Measurements from ENCODE around the gene ORAI2.

The ORAI2 gene

DNA sequence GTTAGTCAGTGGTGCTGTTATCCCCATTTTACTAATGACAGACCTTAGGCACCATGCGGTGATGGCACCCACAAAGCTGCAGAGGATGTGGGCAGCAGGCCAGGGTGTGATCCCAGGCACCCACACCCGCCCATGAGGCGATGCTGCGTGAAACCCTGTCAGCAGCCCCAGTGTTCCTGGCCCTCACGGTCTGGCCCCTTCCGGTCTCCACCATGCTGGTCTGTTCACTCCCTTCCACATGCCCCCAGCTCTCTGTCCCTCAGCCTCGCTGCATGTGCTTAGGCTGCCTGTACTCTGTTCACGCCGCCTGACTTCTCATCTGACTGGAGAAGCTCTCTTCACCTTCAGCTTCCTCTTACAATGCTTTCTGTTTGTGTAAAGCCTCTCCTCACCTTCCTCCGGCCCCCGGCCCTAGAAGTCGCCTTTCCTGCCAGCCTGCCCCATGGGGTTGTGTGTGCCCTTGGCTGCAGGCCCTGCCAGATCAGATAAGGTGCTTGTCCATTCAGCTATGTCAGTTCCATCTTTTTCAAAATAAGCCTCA lies 17.6 kb upstream of the ORAI2 start:
- no peak for DNase-seq

DNA sequence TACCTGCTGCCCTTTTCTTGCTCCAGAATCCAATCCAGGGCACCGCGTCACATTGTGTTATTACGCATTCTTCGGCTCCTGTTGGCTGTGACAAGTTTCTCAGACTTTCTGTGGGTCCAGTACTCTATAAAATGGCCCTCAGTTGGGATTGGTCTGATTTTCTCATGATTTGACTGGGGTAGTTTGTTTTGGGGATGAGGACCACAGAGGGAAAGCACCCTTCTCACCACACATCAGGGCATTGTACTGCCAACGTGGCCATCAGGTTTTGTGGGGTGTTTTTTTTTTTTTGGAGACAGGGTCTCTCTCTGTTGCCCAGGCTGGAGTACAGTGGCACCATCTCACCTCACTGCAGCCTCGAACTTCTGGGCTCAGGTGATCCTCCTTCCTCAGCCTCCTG lies 17.0 kb upstream of the ORAI2 start:
- no peak for DNase-seq

DNA sequence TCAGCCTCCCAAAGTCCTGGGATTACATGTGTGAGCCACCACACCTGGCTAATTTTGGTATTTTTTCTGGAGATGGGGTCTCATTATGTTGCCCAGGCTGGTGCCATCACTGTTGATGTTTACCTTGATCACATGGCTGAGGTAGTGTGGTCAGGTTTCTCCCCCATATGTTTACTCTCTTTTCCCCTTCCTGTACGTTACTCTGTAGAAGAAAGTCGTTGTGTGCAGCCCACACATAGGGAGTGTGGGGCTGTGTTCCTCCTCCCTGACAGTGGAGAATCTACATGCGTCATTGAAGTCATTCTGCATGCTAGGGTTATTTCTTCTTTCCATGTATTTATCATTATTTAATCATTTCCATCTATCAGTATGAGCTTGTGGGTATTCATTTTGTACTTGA lies 16.3 kb upstream of the ORAI2 start:
- no peak for DNase-seq

DNA sequence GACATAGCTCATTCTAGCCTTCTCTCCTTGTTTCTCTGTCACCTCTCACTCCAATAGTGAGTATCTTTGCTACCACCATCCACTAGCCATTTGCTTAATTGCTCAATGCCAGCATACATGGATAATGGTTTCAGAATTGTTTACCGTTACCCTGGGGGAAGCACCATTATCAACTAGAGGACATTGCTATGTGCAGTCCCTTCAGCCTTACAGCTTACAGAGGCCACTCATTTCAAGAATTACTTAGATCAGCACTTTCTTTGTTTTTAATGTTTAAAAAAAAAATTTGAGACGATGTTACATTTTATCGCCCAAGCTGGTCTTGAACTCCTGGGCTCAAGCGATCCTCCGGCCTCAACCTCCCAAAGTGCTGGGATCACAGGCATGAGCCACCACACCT lies 14.8 kb upstream of the ORAI2 start:
- DNase-seq = no peak

DNA sequence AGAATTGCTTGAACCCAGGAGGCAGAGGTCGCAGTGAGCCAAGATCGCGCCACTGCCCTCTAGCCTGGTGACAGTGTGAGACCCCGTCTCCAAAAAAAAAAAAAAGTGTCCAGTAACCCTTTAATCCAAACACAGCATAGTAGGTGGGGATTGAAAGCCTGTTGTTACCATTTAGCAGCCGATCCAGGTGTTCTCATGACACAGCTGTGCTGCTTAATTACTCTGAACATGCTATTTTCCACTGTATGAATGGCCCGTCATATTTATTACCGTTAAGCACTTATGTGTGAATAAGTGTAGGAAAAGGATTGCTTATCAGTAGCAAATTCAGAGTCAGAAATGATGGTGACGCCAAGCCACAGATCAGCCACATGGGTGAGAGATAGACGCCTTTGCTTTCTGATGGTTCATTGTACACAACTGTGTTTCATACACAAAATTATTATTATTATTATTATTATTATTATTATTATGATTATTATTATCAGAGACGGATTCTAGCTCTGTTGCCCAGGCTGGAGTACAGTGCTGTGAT lies 11.6 kb upstream of the ORAI2 start:
- no peak for DNase-seq

DNA sequence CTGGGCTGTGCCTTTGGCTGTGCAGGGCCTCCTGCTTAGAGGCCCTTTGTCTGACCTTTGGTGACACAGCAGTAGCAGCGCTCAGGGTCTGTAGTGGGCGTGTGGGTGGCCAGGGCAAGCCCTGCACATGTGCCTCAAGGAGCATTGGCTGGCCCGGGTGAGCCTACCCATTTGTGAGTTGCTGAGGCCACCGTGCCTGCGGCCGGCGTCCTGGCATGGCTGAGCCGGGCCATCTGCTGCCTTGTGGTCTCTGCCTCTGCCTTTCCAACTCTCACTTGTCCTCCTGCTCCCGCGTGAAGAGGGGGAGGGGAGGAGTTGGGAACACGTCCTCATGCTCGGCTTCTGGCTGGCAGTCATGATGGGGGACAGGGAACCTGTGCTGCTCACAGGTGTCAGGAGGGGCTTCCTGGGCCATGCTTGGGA lies 9.2 kb upstream of the ORAI2 start:
- no peak for DNase-seq

DNA sequence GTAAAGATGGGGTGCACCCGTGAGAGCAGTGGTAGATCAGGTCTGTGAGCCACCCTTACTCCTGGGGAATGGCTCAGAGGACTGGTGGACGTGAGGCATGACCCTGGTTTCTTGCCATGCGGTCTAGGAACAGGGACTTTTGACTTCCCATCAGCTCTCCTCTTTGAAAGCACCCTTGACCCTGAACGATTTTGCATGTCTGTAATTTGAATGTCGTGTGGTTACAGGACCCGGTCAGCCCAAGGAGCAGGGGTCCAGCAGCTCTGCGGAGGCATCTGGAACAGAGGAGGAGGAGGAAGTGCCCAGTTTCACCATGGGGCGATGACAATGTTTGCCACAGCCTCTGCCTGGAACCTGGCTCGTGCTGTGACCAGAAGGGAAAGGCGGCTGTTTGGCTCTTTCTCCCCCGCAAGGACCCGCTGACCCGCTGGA lies 8.6 kb upstream of the ORAI2 start:
- no peak for DNase-seq

DNA sequence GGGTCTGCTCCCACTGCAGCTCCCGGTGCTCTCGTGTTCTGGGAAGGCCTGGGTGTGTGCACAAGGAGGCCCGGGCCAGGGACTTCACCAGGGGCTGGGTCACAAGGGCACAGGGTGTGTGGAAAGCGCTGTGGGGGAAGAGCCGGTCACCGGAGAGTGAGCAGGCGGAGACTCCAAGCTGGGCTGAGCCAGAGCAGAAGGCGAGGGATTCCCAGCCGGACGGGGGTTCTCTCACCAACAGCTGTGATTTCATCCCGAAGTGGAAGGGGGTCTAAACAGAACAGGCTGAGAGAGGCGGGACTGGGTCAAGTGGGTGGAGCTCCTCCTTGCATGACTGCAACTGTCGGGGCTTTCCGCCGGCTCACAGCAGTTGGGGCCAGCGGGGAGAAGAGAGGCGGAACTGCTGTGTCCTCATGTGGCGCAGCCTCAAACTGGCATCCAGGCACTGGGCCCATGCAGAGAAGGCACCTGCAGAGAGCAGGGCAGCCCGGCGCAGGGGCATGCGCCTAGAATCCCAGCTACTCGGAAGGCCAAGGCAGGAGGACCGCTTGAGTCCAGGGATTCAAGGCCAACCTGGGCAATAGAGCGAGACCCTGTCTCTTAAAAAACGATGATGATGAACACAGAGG lies 7.6 kb upstream of the ORAI2 start:
- no peak for DNase-seq

DNA sequence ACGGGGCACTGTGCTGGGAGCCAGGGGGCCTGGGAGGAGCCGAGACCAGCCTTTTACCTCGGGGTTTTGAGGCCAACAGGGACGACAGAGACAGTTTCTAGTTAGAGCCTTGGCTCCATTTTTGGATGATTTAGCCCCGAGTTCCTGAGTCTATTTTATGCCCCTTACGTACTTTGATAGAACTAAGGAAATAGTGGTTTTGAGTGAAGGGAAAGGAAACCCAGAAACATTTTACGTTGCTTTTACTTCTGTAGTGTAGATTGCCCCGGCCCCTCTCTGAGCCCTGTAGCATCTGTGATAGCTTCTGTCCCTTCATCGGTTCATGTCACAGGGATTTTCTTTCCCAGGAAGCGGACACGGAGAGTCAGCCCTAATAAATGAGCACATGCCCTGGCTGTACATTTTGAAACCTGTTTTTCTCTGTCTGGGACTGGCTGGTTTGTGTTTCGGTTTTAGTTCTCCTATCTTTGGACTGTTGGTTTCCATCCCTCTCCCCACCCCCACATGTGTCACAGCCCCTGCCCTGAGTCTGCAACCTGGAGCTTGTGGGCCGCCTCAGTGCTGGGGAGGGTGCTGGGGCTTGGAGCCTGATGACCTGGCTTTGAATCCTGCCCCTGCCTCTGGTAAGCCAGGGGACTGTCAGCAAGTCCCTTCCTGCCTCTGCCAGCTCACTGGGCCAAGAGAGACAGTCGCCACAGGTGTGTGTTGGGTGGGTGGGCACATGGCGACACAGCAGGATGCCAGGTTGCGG lies 6.9 kb upstream of the ORAI2 start:
- DNase-seq = no peak

DNA sequence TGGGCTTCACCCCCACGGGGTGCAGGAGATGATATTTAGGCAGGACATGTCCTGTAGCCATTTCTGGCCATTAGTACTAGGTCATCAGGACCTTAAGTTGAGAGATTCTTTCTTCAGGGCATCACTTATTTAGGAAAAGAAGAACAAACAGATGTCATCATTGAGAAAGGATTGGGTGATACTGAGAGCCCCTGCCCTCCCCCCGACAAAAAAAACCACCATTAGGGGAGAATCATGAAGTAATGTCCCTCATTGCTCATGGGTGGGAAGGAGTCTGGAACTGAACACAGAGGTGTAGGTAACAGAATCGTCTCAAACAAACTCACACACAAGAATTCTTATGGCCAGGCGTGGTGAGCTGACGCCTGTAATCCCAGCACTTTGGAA lies 6.4 kb upstream of the ORAI2 start:
- DNase-seq = no peak

DNA sequence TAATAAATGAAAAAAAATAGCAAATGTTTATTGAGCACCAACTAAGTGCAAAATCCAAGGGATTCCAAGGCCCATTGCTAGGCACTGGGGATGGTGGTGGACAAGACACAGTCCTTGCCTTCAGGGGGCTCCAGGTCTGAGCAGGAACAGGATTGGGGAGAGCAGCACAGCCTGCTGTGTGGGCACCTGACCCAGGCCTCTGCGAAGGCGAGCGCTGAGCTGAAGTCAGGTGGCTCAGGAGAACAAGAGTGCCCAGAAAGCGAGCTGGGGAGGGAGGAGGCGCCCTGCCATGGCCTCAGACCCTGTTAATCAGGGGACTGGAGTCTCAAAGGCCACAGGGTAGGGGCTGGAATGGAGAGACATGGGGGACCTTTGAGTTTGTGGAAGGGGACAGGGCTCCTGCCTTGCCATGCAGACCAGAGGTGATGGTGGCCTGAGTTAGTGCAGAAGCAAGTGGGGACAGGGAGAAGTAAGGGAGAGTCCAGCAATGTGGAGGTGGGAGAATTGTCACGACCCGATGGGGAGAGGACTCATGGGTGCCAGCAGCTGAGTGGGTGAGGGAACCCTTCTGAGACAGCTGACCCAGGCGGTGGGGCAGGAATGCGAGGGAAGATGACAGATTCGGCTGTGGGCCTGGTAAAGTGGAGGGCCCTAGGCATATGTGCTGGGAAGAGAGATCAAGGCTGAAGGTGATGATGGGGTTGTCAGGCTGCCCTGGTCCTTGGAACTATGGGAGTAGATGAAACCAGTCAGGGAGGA lies 4.1 kb upstream of the ORAI2 start:
- no peak for DNase-seq

DNA sequence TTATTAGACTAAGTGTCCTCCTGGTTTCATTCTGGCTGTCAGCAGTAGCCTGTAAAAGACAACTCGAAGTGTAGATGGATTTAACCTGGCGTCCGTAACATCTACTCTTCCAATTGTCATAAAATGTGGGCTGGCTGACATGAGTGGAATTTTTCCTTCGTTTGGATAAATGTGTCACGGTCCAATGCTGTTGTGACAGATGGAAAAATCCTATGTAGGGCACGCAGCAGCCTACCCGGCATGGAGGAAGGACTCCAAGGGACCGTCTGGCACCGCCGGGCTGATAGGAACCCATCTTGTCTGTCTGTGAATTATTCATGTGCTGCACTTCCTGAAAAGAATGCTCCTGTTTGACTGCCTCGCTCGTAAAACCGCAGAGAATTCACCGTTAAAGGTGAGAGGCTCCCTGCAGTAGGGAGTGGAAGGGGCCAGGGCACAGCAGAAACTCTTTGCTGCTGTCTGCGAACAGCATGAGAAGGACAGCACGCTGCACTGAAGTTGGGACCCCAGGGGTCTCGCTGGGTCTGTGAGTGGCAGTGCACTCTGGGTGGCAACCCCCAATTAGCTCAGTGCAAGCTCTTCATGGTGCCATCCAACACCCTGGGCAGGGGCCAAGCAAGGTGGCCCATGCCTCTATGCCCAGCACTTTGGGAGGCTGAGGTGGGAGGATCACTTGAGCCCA lies 1.6 kb upstream of the ORAI2 start:
- peak; percentile 89 for DNase-seq

DNA sequence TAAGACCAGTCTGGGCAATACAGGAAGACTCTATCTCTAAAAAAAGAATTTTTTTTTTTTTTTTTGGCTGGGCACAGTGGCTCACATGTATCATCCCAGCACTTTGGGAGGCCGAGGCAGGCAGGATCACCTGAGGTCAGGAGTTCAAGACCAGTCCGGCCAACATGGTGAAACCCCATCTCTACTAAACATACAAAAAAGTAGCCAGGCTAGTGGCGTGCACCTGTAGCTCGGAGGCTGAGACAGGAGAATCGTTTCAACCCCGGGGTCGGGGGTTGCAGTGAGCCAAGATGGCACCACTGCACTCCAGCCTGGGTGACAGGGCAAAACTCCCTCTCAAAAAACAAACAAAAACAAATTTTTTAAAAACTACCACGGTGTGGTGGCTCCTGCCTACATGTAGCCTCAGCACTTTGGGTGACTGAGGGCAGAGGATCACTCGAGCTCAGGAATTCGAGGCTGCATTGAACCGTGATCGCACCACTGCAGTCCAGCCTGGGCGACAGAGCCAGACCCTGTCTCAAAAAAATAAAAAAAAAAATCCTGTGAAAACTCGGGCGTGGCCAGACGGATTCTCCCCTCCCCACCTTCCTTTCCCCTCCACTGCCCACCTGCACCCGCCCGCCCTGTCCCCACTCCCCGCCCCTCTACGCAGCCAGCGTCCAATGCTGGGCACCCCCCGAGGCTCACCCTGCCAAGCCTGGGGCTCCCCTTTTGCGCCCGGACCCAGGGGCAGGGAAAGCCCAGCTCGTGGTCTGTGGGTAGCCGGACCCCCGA lies 745 bp upstream of the ORAI2 start:
- peak; percentile 65 for DNase-seq

DNA sequence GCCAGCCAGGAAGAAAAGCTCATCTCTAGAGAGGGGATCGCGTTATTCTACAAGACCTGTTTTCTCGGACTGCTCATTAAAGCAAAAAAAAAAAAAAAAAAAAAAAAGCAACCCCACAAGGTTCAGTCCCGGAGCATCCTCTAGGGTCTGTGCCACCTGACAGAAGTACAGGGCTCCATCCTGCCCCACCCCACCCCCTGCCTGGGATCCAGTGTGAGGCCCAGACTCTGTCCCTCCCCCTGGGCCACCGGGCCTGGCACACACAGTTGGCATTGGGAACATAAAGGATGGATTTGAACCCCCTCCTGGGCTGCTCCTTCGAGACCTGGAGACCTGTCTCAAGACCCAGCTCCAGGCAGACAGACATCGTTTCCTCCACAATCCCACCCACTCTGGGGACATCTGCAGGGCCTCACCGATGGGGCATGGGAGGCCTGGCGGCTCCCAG lies 688 bp downstream of the ORAI2 start:
- no peak for DNase-seq

DNA sequence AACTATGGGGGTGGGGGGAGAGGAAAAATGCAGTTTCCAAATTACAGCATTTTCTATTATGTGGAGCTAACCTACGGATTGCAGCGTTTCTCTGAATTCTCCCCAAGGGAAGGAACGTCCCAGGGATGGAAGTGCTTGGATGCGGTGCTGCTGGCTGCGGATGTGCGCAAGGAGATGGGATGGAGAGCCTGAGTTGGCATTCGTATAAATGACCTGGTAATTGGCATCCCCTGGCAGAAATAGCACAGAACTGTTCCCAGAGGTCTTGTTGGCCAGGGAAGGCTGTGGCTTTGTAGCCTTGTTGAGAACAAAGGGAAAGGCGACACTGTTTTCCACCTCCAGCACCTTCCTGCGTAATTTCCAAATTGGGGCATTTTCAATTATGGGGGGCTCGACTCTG lies 2.7 kb downstream of the ORAI2 start:
- DNase-seq = no peak

DNA sequence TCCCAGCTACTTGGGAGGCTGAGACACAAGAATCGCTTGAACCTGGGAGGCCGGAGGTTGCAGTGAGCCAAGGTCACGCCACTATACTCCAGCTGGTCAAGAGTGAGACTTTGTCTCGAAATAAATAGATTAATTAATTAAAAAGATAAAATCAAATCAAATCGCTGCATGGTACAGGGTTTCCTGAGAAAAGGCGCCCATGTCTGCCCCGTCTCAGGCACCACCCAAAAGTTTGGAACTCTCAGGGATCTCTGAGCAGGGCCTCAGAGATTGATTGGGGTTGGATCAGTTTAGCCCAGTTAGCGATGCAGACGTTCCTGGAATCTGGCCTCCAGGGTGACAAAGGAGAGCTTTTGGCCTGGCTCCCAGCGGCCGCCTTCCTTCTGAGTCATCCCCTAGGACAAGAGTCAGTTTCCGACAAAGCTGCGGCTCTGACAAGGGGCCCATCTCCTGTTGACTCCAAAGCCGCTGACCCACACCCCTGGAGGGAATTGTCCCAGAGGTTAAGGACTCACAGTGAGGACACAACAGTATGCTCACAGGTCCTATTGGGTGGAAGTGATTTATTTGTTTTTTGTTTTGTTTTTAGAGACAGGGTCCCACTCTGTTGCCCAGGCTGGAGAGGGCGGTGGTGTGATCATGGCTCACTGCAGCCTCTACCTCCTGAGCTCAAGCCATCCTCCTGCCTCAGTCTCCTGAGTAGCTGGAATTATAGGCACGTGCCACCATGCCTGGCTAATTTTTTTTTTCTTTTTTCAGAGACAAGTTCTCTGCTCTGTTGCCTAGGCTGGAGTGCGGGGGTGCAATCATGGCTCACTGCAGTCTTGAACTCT lies 6.8 kb downstream of the ORAI2 start:
- peak; percentile 96 for DNase-seq

DNA sequence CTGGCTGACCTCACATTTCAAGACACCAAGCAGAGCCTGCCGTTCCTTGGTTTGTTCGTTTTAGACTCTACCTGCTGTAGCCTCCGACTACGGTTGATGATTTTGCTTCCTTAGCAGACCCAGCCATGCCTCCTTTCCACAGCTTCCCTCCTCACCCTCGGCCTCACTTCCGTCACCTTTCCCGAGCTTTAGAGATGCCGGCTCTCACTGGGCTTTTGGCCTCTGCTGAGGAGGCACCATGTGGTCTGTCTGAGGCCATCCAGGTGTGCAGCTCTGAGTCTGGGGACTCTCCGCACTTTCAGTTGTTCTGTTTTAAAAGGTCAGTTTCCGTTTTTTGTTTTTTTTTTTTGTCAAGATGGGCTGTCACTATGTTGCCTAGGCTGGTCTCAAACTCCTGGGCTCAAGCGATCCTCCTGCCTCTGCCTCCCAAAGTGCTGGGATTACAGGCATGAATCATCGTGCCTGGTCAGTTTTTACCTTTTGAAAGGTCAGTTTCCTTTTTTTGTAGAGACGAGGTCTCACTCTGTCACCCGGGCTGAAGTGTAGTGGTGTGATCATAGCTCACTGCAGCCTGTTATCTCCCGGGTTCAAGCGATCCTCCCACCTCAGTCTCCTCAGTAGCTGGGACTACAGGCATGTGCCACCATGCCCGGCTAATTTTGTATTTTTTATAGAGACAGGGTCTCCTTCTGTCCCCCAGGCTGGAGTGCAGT lies 11.7 kb downstream of the ORAI2 start:
- DNase-seq = no peak

DNA sequence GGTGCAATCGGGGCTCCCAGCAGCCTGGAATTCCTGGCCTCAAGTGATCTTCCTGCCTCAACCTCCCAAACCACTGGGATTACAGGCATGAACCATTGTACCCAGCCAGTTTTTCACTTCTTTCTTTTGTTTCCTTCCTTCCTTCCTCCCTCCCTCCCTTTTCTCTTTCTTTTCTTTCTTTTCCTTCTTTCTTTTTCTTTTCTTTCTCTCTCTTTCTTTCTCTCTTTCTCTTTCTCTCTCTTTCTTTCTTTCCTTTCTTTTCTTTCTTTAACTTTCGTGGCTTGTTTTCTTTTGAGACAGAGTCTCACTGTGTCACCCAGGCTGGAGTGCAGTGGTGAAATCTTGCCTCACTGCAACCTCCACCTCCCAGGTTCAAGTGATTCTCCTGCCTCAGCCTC lies 12.3 kb downstream of the ORAI2 start:
- DNase-seq = no peak

DNA sequence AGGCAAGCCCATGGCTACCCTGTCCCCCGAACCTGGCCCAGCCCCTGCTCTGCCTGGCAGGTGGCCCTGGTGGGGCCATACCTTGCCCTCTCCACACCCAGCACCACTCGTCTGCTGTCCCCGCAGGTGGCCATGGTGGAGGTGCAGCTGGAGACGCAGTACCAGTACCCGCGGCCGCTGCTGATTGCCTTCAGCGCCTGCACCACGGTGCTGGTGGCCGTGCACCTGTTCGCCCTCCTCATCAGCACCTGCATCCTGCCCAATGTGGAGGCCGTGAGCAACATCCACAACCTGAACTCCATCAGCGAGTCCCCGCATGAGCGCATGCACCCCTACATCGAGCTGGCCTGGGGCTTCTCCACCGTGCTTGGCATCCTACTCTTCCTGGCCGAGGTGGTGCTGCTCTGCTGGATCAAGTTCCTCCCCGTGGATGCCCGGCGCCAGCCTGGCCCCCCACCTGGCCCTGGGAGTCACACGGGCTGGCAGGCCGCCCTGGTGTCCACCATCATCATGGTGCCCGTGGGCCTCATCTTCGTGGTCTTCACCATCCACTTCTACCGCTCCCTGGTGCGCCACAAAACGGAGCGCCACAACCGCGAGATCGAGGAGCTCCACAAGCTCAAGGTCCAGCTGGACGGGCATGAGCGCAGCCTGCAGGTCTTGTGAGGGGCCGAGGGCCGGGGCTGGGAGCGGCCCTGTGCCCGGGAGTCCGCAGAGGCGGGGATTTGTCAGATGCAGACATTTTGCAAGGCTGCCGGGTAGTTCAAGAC lies 13.2 kb downstream of the ORAI2 start:
- DNase-seq = peak; percentile 47

DNA sequence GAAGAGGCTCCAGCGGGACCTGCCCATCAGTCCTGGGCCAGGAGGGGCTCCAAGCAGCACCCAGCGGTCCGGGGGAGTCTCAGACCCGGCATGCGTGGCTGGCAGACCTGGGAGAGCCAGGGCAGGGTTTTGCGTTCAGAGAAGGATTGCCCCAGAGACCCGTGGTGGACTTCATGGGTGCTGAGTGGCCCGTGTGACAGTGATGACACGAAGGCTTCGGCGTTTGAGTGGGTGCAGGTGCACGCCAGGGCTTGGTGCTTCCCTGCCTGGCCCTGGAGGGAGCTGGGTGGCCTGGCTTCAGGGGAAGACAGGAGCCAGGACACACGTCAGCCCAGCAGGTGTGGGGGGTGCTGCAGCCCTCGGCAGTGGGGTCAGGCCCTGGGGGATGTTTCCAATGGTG lies 13.9 kb downstream of the ORAI2 start:
- DNase-seq = peak; percentile 48

Measured in islet precursor cell (in vitro differentiated cells).